ENCODE measurements around the gene MYF6.

The MYF6 gene

DNA sequence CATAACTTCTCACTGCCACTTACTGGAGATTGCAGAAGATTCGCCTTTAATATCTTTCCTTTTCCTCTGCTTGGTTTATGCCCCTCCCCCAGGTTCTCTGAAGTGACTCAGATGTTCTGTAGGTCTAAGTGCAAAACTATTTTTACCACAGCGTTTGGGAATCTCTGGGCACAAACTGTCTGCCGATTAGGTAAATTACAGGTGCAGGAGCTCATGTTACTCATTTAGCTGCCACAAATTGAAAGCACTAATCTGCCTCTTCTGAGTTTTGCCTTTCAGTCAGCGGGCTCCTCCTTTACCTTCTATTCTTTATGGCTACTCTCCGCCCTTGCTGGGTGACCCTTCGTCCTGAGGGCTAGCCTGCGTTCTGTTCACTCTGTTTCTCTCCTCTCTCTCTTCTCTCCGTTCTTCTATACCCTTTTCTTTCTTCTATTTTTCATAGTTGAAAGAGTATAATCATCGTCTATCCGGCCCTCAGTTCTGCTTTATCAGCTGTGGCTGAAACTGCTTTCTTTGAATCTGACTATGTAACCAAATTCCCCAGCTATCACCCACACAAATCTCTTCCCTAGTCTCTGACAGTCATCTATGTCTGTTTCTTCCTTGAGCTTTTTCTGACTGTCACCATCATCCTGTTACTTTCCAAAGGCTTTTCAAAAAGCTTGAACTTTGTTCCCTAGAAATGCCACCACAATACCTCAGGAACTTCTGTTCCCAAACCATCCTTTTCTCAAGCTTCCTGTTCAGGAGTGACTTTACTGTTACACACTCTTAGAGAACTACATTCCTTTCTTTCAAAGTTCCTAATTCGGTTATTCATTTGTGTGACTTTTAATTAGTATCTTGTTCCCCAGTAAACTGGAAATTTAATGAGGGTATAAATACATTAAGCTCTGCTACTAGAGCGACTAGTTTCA is 4.3 kb upstream of the MYF6 start:
- no peak for FAIRE-seq

DNA sequence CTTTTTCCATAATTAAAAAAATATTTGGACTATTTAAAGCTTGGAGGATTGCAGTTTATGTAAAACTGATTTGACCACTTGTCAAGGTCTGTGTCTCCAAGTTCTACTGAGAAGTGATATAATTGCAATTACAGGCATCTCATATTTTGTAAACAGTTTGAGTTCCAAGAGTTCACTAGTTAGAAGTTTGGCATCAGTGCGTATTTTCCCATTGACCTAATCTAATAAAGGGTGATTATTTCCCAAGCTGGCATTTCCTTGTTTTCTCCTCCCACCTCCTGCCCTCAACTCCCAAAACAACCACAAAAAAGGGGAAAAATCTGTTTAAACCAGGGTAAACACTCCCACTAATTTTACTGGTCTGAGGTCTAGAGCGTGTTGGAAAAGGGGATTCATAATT is 3.0 kb upstream of the MYF6 start:
- FAIRE-seq, result no peak

More for the DNA sequence above, 4.3 kb upstream of the MYF6 start:
- no peak for DNase-seq (ENCODE audit: insufficient read length, low spot score)

GRCh38 chr12:80707830-80708258 is 410 bp downstream of the MYF6 start:
- FAIRE-seq, result no peak
- DNase-seq (ENCODE audit: insufficient read length, low spot score), result no peak

More for the DNA sequence above, 3.0 kb upstream of the MYF6 start:
- no peak for DNase-seq (ENCODE audit: insufficient read length, low spot score)

DNA sequence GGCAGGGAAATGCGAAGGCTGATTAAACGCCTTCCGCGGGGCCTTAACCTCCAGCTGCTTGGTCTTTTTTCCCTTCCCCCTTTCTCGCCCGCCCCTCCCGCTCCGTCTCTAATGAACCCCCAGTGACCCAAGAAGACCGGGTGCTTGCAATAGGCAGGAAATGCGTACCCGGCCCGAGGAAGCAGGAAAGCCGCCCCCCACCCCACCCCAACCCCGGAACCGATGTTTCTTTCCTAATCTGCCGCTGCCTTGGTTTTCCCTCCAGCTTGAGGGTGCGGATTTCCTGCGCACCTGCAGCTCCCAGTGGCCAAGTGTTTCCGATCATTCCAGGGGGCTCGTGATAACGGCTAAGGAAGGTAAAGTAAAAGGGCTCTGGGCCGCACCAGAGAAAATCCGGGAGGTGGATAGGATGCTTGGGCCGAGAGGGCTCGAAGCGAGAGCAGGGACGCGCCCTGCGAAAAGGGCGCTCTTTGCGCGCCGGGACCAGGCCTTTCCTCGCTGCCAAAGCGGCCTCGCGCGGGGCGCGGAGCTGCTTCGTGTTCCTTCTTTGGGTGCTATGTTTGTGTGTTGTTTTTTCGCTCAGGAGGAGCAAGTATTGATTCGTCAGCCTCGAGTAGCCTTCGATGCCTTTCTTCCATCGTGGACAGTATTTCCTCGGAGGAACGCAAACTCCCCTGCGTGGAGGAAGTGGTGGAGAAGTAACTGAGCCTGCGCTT is 983 bp downstream of the MYF6 start:
- DNase-seq (ENCODE audit: insufficient read length, low spot score), result no peak
- FAIRE-seq, result no peak

GRCh38 chr12:80708975-80709328 is 1.5 kb downstream of the MYF6 start:
- DNase-seq (ENCODE audit: insufficient read length, low spot score) (no peak), FAIRE-seq (no peak)

- no peak for DNase-seq (ENCODE audit: insufficient read length, low spot score)
- FAIRE-seq, result no peak
Measured at GRCh38 chr12:80709811-80710726, 2.6 kb downstream of the MYF6 start.

GRCh38 chr12:80710727-80711449 is 3.5 kb downstream of the MYF6 start:
- FAIRE-seq, result no peak
- DNase-seq (ENCODE audit: insufficient read length, low spot score), result no peak

- DNase-seq (ENCODE audit: insufficient read length, low spot score) (no peak), FAIRE-seq (no peak)
Measured at GRCh38 chr12:80711866-80712265, 4.4 kb downstream of the MYF6 start.

DNA sequence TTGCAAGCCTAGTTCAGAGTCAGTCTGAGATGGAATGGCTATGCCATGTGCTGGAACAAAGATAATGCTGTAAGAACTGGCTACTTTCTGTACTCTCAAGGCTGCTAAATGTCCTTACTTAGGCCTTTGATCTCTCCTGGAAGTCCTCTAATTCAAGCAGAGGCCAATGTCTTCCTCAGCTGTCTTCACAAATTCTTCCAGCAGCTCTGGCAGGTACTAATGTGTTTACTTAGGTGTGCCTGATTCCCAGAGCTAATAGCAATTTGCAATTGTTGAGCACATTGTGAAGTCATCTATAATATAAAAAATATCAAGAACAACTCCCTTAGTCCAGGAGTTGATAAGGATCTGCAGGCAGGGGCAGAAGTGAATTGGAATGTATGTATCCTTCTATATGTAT is 5.4 kb downstream of the MYF6 start:
- no peak for FAIRE-seq
- DNase-seq (ENCODE audit: insufficient read length, low spot score), result no peak

DNA sequence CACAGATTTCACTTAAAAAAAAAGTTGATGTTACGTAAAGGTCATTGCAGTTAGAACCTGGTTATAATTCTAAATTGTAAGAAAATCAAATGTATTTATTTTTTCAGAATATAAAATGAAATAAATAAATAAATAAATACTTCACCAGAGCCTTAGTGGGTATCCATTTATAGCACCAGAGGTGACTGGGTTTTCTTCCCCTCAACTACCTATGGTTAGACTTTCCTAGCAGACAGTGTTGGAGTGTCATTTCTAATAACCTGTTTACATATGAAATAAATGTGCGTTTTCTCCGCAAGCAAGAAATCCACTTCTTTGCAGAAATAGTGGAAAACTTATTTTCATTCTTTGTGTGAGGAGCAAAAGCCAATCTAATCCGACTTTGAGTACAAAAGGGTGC is 6.0 kb downstream of the MYF6 start:
- FAIRE-seq (no peak), DNase-seq (ENCODE audit: insufficient read length, low spot score) (no peak)

- FAIRE-seq (no peak), DNase-seq (ENCODE audit: insufficient read length, low spot score) (no peak)
Measured at GRCh38 chr12:80714055-80714454, 6.6 kb downstream of the MYF6 start.

DNA sequence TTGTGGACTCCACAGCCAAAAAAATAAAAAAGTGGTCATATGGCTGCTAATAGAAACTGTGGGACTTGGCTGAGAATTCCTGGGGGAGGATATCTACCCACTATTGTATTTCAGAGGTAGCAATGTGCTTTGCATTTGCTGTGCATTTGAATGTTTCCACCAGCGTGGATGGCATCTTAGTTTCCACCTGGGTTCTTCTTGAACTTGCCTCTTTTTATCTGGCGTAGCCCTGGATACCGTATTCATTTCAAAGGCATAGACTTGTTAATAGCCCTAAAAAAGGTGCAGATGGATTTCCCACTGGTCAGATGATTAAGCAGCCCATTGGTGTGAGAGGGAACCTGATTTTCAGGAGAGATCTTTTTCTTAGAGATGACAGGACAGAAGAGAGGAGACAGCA is 7.4 kb downstream of the MYF6 start:
- FAIRE-seq (no peak), DNase-seq (ENCODE audit: insufficient read length, low spot score) (no peak)

GRCh38 chr12:80715713-80716249 is 8.3 kb downstream of the MYF6 start:
- DNase-seq (ENCODE audit: insufficient read length, low spot score) (no peak), FAIRE-seq (no peak)

DNA sequence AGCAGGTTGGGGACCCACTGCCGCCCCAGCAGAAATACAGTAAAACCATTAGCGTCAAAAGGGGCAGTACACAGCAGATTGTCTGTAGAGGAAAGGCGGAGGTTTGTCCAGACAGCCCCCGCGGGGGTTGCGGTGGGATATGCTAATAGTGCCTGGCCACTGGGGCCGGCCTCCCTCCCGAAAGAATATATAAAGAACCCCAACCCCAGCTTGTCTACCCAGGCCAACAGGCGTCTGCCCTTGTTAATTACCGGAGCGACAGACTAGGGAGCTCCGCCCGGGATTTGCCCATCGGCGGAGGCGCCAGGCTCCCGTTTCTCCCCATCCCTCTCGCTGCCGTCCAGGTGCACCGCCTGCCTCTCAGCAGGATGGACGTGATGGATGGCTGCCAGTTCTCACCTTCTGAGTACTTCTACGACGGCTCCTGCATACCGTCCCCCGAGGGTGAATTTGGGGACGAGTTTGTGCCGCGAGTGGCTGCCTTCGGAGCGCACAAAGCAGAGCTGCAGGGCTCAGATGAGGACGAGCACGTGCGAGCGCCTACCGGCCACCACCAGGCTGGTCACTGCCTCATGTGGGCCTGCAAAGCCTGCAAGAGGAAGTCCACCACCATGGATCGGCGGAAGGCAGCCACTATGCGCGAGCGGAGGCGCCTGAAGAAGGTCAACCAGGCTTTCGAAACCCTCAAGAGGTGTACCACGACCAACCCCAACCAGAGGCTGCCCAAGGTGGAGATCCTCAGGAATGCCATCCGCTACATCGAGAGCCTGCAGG is 9.4 kb downstream of the MYF6 start, which contains the start of gene MYF5:
Gene MYF5, plus strand, starts transcription at position 217 of the 774 bp plus-strand sequence. Its CDS starts 152 bp downstream, at position 369.
- FAIRE-seq (no peak), DNase-seq (ENCODE audit: insufficient read length, low spot score) (no peak)

- no peak for FAIRE-seq
Measured at GRCh38 chr12:80717856-80718255, 10.4 kb downstream of the MYF6 start.

DNA sequence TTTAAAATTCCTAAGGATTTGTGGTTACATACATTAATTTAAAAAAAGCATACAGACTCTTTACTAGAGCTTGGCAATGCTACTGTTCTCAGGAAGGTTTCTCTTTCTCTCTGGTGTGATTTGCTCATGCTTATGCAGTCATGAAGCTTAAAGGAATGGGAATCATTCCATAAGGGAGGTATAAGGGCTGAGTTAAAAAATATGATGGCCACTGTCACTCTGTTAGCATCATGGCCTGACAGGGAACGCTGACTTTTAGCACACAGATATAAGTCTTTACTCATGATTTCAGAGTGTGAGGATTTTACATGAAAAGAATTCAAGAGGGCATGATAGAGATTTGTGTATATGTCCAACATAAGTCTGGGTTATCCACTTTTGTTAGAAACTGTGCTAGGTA is 13.1 kb downstream of the MYF6 start:
- DNase-seq (ENCODE audit: insufficient read length, low spot score) (no peak), FAIRE-seq (no peak)

More at GRCh38 chr12:80717856-80718255, 10.4 kb downstream of the MYF6 start:
- no peak for DNase-seq (ENCODE audit: insufficient read length, low spot score)

DNA sequence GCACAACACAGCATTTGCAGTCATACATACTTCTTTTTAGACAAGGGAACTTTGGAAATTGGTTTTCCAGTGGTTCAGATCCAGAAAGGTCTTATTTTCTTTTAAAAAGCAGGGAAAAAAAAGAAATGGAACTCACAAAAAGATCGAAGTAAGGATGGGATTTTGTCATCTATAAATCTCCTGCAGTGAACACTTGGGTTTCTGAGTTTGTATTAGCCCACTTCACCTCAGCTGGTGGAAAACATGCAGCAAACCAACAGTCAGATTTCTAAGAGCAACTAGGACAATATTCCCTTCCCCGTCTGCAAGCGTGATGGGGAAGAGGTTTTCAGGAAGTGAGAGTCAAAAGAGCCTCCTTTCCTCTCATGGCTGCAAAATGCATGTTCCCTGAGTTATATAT is 13.9 kb downstream of the MYF6 start:
- FAIRE-seq (no peak), DNase-seq (ENCODE audit: insufficient read length, low spot score) (no peak)

- DNase-seq (ENCODE audit: insufficient read length, low spot score), result no peak
- peak; percentile 9 for FAIRE-seq
Measured at GRCh38 chr12:80745851-80746505, 38.5 kb downstream of the MYF6 start.

- DNase-seq (ENCODE audit: insufficient read length, low spot score) (no peak), FAIRE-seq (no peak)
Measured at GRCh38 chr12:80747800-80748199, 40.4 kb downstream of the MYF6 start.

Measured in HTR-8/SVneo (cell line).